Spinal cord (tissue), 4 donors: ENCODE results near the gene OR2AE1. TPM values are rescaled to one million over a fixed set of nuclear protein-coding genes. Genes with fewer than 3 reads are reported as not detected.

Source experiments
- polyA plus RNA-seq, 2 donors: library from polyadenylated mRNA; unstranded; fragments of 120-200 nt; gene quantifications; one replicate each; pipeline ENCODE4 v1.2.1, GENCODE V29; 2013; ENCODE audit not compliant: insufficient read length in 2 of 2
- small RNA-seq: library from RNA; depleted of rRNA; stranded (forward); fragments of <200 nt; gene quantifications from one replicate; pipeline ENCODE3, GENCODE V24; 2014; ENCODE audit warnings: low replicate concordance
- total RNA-seq, 2 donors: library from RNA; depleted of rRNA in 1 of 2; stranded (reverse); fragments of 120-200 nt in 1 of 2; fragments of >200 nt in 1 of 2; gene quantifications; one replicate each; pipeline versions ENCODE4 v1.2.3 to v1.2.4, GENCODE V29; 2013 to 2014

The OR2AE1 gene
- total and polyA plus RNA-seq, 4 donors = 0.20 to 0.24 TPM; not detected in 2

Small RNA genes lying within 50 kb of the gene (small RNA-seq; reads per million reads assigned to genes)
- gene AC011904.1 = not detected
- not detected for gene CYP3A52P

Other genes starting within 250 kb of the OR2AE1 start
- 1 to 10 TPM; 7.2 to 8.4 TPM for gene CYP3A5, start 197.0 kb downstream of the OR2AE1 start, total RNA-seq
- gene CYP3A5, start 197.0 kb downstream of the OR2AE1 start, polyA plus RNA-seq = 1 to 10 TPM; 2.6 TPM
- gene CYP3A7, start 141.8 kb downstream of the OR2AE1 start, total RNA-seq = 1 to 10 TPM in 1 of 2 donors, not detected in 1; 1.3 TPM
- gene CYP3A7, start 141.8 kb downstream of the OR2AE1 start, polyA plus RNA-seq = under 1 TPM in 1 of 2 donors, not detected in 1; 0.66 TPM
- under 1 TPM in 1 of 2 donors, not detected in 1; 0.11 TPM for gene CYP3A4, start 92.8 kb downstream of the OR2AE1 start, total RNA-seq
- under 1 TPM; 0.27 to 0.40 TPM for gene CYP3A4, start 92.8 kb downstream of the OR2AE1 start, polyA plus RNA-seq
- gene CYP3A43, start 49.0 kb downstream of the OR2AE1 start, total RNA-seq = under 1 TPM in 1 of 2 donors, not detected in 1; 0.22 TPM
- under 1 TPM; 0.25 to 0.51 TPM for gene CYP3A43, start 49.0 kb downstream of the OR2AE1 start, polyA plus RNA-seq
- gene TRIM4, start 42.5 kb upstream of the OR2AE1 start, total RNA-seq = 10 to 100 TPM; 16.7 to 32.5 TPM
- 10 to 100 TPM; 16.7 to 20.8 TPM for gene TRIM4, start 42.5 kb upstream of the OR2AE1 start, polyA plus RNA-seq
- 10 to 100 TPM in 1 of 2 donors, 1 to 10 TPM in 1; 4.5 to 12.6 TPM for gene GJC3, start 52.6 kb upstream of the OR2AE1 start, total RNA-seq
- 1 to 10 TPM in 1 of 2 donors, under 1 TPM in 1; 1.00 to 1.7 TPM for gene GJC3, start 52.6 kb upstream of the OR2AE1 start, polyA plus RNA-seq
- 1 to 10 TPM; 4.5 to 6.3 TPM for gene AZGP1, start 99.0 kb upstream of the OR2AE1 start, total RNA-seq
- 1 to 10 TPM in 1 of 2 donors, under 1 TPM in 1; 0.79 to 3.0 TPM for gene AZGP1, start 99.0 kb upstream of the OR2AE1 start, polyA plus RNA-seq
- gene ZKSCAN1, start 138.6 kb upstream of the OR2AE1 start, total RNA-seq = 10 to 100 TPM; 60.3 to 97.3 TPM
- gene ZKSCAN1, start 138.6 kb upstream of the OR2AE1 start, polyA plus RNA-seq = 10 to 100 TPM; 51.7 to 53.4 TPM
- gene ZSCAN21, start 172.7 kb upstream of the OR2AE1 start, total RNA-seq = 10 to 100 TPM; 10.3 to 27.7 TPM
- 10 to 100 TPM; 17.2 to 21.2 TPM for gene ZSCAN21, start 172.7 kb upstream of the OR2AE1 start, polyA plus RNA-seq
- gene ZNF3, start 204.7 kb upstream of the OR2AE1 start, total RNA-seq = 10 to 100 TPM; 28.5 to 49.3 TPM
- gene ZNF3, start 204.7 kb upstream of the OR2AE1 start, polyA plus RNA-seq = 10 to 100 TPM; 33.6 to 35.6 TPM
- gene COPS6, start 211.9 kb upstream of the OR2AE1 start, total RNA-seq = 10 to 100 TPM; 59.9 to 78.4 TPM
- gene COPS6, start 211.9 kb upstream of the OR2AE1 start, polyA plus RNA-seq = 100 to 1,000 TPM; 147 to 167 TPM
- gene MCM7, start 224.4 kb upstream of the OR2AE1 start, total RNA-seq = 10 to 100 TPM; 36.7 to 71.5 TPM
- 10 to 100 TPM; 88.3 to 94.7 TPM for gene MCM7, start 224.4 kb upstream of the OR2AE1 start, polyA plus RNA-seq
- gene AP4M1, start 224.6 kb upstream of the OR2AE1 start, total RNA-seq = 10 to 100 TPM; 18.2 to 27.4 TPM
- gene AP4M1, start 224.6 kb upstream of the OR2AE1 start, polyA plus RNA-seq = 10 to 100 TPM; 31.4 to 47.7 TPM
- 10 to 100 TPM; 25.3 to 26.7 TPM for gene TAF6, start 242.3 kb upstream of the OR2AE1 start, total RNA-seq
- 10 to 100 TPM; 61.9 to 73.2 TPM for gene TAF6, start 242.3 kb upstream of the OR2AE1 start, polyA plus RNA-seq
- gene CNPY4, start 242.6 kb upstream of the OR2AE1 start, total RNA-seq = 10 to 100 TPM; 22.5 to 65.7 TPM
- 10 to 100 TPM; 29.9 to 33.3 TPM for gene CNPY4, start 242.6 kb upstream of the OR2AE1 start, polyA plus RNA-seq
- 1 to 10 TPM; 3.1 to 4.8 TPM for gene MBLAC1, start 249.9 kb upstream of the OR2AE1 start, total RNA-seq
- 1 to 10 TPM; 5.2 to 5.8 TPM for gene MBLAC1, start 249.9 kb upstream of the OR2AE1 start, polyA plus RNA-seq